Gastroesophageal sphincter (tissue), 3 donors: ENCODE data around the gene FAM193A.

Source experiments
- POLR2A ChIP-seq, 2 donors: fragments of 450-650 bp; IDR thresholded peaks; one replicate each; pipeline ENCODE4 v1.6.1; 2017; ENCODE audit warnings: antibody characterized with exemption in 2 of 2, mild to moderate bottlenecking in 2 of 2, moderate library complexity in 1 of 2
- POLR2AphosphoS5 ChIP-seq: sonication (generic); formaldehyde crosslinking; IDR thresholded peaks from one replicate; pipeline ENCODE4 v1.6.1; 2017; ENCODE audit warnings: antibody characterized with exemption
- TF ChIP-seq, protein P1 (sequence below), 4 experiments: fragments of 200-600 bp in 2 of 4; fragments of 450-650 bp in 2 of 4; sonication (generic) in 1 of 4; IDR thresholded peaks; one replicate each; pipeline ENCODE4 v1.5.1; 2017 to 2019; ENCODE audit warnings: antibody characterized with exemption in 4 of 4, mild to moderate bottlenecking in 2 of 4, moderate library complexity in 2 of 4

DNA sequence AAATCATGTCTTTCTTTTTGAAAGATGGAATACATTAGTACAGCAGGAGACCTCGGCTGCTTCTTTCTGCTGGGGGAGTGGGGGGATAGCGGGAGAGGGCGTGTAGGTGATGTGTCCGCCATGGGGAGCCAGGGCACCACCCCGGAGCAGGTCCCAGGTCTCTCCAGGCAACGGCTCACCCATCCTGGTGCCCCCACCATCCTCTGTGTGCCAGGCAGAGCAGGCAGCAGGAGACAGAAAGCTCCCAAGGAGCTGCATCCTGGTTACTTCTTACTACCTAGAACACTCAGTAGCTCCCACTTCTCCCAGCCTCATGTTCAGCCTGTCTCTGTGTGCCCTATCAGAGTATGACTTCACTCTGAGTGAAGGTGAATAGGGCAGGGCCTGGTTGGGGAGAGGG, 196.1 kb downstream of the FAM193A start:
- TF ChIP-seq, protein P1, sequence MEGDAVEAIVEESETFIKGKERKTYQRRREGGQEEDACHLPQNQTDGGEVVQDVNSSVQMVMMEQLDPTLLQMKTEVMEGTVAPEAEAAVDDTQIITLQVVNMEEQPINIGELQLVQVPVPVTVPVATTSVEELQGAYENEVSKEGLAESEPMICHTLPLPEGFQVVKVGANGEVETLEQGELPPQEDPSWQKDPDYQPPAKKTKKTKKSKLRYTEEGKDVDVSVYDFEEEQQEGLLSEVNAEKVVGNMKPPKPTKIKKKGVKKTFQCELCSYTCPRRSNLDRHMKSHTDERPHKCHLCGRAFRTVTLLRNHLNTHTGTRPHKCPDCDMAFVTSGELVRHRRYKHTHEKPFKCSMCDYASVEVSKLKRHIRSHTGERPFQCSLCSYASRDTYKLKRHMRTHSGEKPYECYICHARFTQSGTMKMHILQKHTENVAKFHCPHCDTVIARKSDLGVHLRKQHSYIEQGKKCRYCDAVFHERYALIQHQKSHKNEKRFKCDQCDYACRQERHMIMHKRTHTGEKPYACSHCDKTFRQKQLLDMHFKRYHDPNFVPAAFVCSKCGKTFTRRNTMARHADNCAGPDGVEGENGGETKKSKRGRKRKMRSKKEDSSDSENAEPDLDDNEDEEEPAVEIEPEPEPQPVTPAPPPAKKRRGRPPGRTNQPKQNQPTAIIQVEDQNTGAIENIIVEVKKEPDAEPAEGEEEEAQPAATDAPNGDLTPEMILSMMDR (IDR thresholded peaks at IDR 0.05): no peak
- TF ChIP-seq POLR2AphosphoS5 (no peak), POLR2A (IDR thresholded peaks at IDR 0.05) (no peak)
